Mesendoderm (in vitro differentiated cells): ENCODE data around the gene PLEKHM1.
"Not testable (repeated sequence)": the region's sequence is repeated elsewhere in the genome, so short reads cannot be mapped to it uniquely, and the experiment has no call there.

Source experiments
- DNase-seq: peaks from one replicate; pipeline ENCODE4 v3.0.0; 2013
- H2AK5ac ChIP-seq: 2 replicates; pipeline ENCODE4 v1.6.1; 2013; ENCODE audit warnings: low read length, inconsistent platforms
- H2BK120ac ChIP-seq: 2 replicates; pipeline ENCODE4 v1.6.1; 2013; ENCODE audit warnings: low read depth, mild to moderate bottlenecking, low read length, moderate library complexity, mixed read lengths
- H2BK15ac ChIP-seq: replicated peaks from 2 replicates; pipeline ENCODE4 v1.6.1; 2013; ENCODE audit warnings: low read depth, mild to moderate bottlenecking, moderate library complexity
- H2BK5ac ChIP-seq: 2 replicates; pipeline ENCODE4 v1.6.1; 2013; ENCODE audit warnings: low read length, inconsistent platforms
- H3K18ac ChIP-seq: 2 replicates; pipeline ENCODE4 v1.6.1; 2013; ENCODE audit warnings: mild to moderate bottlenecking, low read length, mixed read lengths
- H3K23ac ChIP-seq: one replicate; pipeline ENCODE4 v1.6.1; 2013; ENCODE audit warnings: low read length
- H3K27ac ChIP-seq: 2 replicates; pipeline ENCODE4 v1.5.1; 2013; ENCODE audit warnings: low read depth, mild to moderate bottlenecking, inconsistent platforms, low read length, moderate library complexity
- H3K27me3 ChIP-seq: 2 replicates; pipeline ENCODE4 v1.6.1; 2013; ENCODE audit warnings: low read length, control low read depth, mild to moderate bottlenecking, inconsistent platforms; ENCODE audit not compliant: insufficient read depth, poor library complexity
- H3K36me3 ChIP-seq: 2 replicates; pipeline ENCODE4 v1.6.1; 2013; ENCODE audit warnings: low read length, inconsistent platforms; ENCODE audit not compliant: control insufficient read depth, insufficient read depth
- H3K4ac ChIP-seq: one replicate; pipeline ENCODE4 v1.6.1; 2013; ENCODE audit warnings: low read depth, mild to moderate bottlenecking, low read length, moderate library complexity
- H3K4me1 ChIP-seq: 2 replicates; pipeline ENCODE4 v1.6.1; 2013; ENCODE audit warnings: low read depth, low read length, inconsistent platforms; ENCODE audit not compliant: control insufficient read depth
- H3K4me2 ChIP-seq: 2 replicates; pipeline ENCODE4 v1.6.1; 2013; ENCODE audit warnings: low read length
- H3K4me3 ChIP-seq: 2 replicates; pipeline ENCODE4 v1.5.1; 2013; ENCODE audit warnings: mild to moderate bottlenecking, low read length
- H3K56ac ChIP-seq: one replicate; pipeline ENCODE4 v1.6.1; 2013; ENCODE audit warnings: low read length
- H3K79me1 ChIP-seq: 2 replicates; pipeline ENCODE4 v1.6.1; 2013; ENCODE audit warnings: low read length, inconsistent platforms
- H3K79me2 ChIP-seq: 2 replicates; pipeline ENCODE4 v1.6.1; 2013; ENCODE audit warnings: mild to moderate bottlenecking, low read length; ENCODE audit not compliant: control insufficient read depth, insufficient read depth
- H3K9ac ChIP-seq: 2 replicates; pipeline ENCODE4 v1.6.1; 2013; ENCODE audit warnings: low read length, inconsistent platforms
- H4K5ac ChIP-seq: one replicate; pipeline ENCODE4 v1.6.1; 2013; ENCODE audit warnings: low read length
- H4K8ac ChIP-seq: one replicate; pipeline ENCODE4 v1.6.1; 2013; ENCODE audit warnings: low read depth, mild to moderate bottlenecking, control low read depth, low read length, moderate library complexity
- WGBS: extraction: QIAGEN DNeasy Blood & Tissue Kit; methylation state at CpG from one replicate; pipeline ENCODE4 v1.1.7; 2013; ENCODE audit warnings: low lambda C conversion rate, missing lambda C conversion rate; ENCODE audit not compliant: insufficient coverage; ENCODE audit errors: extremely low coverage; 5-methylcytosine and 5-hydroxymethylcytosine counted together

PLEKHM1 gene

GRCh38 chr17:45451131-45451530 is 39.4 kb downstream of the PLEKHM1 start:
- H3K56ac ChIP-seq, result no peak overlapping the region
- no peaks in the 10 kb centered on the region for H3K4me1 ChIP-seq
- H3K79me2 ChIP-seq, result no peaks in the 10 kb centered on the region
- H3K4ac ChIP-seq, result no peak overlapping the region
- H2BK5ac ChIP-seq, result no peak overlapping the region
- no peak overlapping the region for H3K18ac ChIP-seq
- no peak overlapping the region for H2BK120ac ChIP-seq
- H2BK15ac ChIP-seq, result no peak overlapping the region
- no peaks in the 10 kb centered on the region for H3K79me1 ChIP-seq
- no peaks in the 10 kb centered on the region for H3K27me3 ChIP-seq
- DNase-seq, result no peak
- H4K8ac ChIP-seq, result no peak overlapping the region
- no peak overlapping the region for H3K23ac ChIP-seq
- no peak overlapping the region for H3K4me3 ChIP-seq
- H2AK5ac ChIP-seq, result no peak overlapping the region
- H3K36me3 ChIP-seq, result no peaks in the 10 kb centered on the region
- no peak overlapping the region for H3K4me2 ChIP-seq
- no peak overlapping the region for H4K5ac ChIP-seq
- H3K27ac ChIP-seq, result no peak overlapping the region
- WGBS, result no CpG with 5 or more reads among the region's 8 CpGs
- H3K9ac ChIP-seq, result no peak overlapping the region

DNA sequence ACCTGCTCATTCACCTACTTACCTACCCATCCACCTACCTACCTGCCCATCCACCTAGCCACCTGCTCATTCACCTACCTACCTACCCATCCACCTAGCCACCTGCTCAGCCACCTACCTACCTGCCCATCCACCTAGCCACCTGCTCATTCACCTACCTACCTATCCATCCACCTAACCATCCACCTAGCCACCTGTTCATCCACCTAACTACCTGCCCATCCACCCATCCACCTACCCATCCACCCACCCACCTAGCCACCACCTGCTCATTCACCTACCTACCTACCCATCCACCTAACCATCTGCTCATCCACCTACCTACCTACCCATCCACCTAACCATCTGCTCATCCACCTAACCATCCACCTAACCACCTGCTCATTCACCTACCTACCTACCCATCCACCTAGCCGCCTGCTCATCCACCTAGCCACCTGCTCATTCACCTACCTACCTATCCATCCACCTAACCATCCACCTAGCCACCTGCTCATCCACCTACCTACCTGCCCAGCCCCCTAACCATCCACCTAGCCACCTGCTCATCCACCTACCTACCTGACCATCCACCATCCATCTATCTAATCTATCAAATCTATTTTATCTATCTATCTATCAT is 40.7 kb downstream of the PLEKHM1 start:
- not testable (repeated sequence) for H3K79me2 ChIP-seq, H3K79me1 ChIP-seq, H3K4me3 ChIP-seq, H4K5ac ChIP-seq, H3K4me2 ChIP-seq, H2BK120ac ChIP-seq, H3K23ac ChIP-seq, H3K27ac ChIP-seq, H2AK5ac ChIP-seq, H3K4me1 ChIP-seq, H3K56ac ChIP-seq, H2BK5ac ChIP-seq, H2BK15ac ChIP-seq, H3K36me3 ChIP-seq, H4K8ac ChIP-seq, H3K27me3 ChIP-seq, H3K9ac ChIP-seq, DNase-seq, H3K18ac ChIP-seq, H3K4ac ChIP-seq
- no CpG with 5 or more reads among the region's 1 CpG for WGBS

- WGBS, result no CpG with 5 or more reads among the region's 1 CpG
Measured at GRCh38 chr17:45449260-45449659, 41.3 kb downstream of the PLEKHM1 start.

DNA sequence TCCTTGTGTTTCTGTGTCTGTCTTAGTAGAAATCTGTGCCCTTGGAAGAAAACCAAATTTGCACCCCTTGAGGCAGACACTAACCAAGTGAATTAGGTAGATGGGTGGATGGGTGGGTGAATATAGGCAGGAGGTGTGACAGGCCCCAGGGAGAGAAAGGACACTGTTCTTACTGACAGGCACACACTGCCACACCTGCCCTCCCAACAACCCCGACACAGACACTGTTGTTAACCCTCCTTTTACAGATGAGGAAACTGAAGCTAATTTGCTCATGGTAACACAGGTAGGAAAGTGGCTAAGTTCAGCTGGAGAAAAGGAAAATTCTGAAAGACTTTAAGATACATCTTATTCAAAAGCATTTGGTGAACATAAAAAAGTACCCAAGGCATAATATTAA is 42.0 kb downstream of the PLEKHM1 start:
- H3K56ac ChIP-seq, H3K36me3 ChIP-seq, H4K8ac ChIP-seq, H3K9ac ChIP-seq, H3K4me3 ChIP-seq, H3K4me1 ChIP-seq, H3K79me1 ChIP-seq, H3K27me3 ChIP-seq, H3K4ac ChIP-seq, H3K27ac ChIP-seq, H2AK5ac ChIP-seq, H2BK15ac ChIP-seq, H3K23ac ChIP-seq, H3K18ac ChIP-seq, H3K79me2 ChIP-seq, DNase-seq, H2BK120ac ChIP-seq, H3K4me2 ChIP-seq, H4K5ac ChIP-seq, H2BK5ac ChIP-seq: not testable (repeated sequence)
- no CpG with 5 or more reads among the region's 1 CpG for WGBS

More at GRCh38 chr17:45449260-45449659, 41.3 kb downstream of the PLEKHM1 start:
- H3K4me1 ChIP-seq, H3K27me3 ChIP-seq, H2BK5ac ChIP-seq, H3K79me1 ChIP-seq, H3K4me3 ChIP-seq, H2BK120ac ChIP-seq, H2AK5ac ChIP-seq, H2BK15ac ChIP-seq, DNase-seq, H3K36me3 ChIP-seq, H3K56ac ChIP-seq, H3K27ac ChIP-seq, H3K4ac ChIP-seq, H4K8ac ChIP-seq, H4K5ac ChIP-seq, H3K9ac ChIP-seq, H3K23ac ChIP-seq, H3K18ac ChIP-seq, H3K79me2 ChIP-seq, H3K4me2 ChIP-seq: not testable (repeated sequence)

GRCh38 chr17:45448066-45448465 is 42.5 kb downstream of the PLEKHM1 start:
- WGBS, result no CpG with 5 or more reads among the region's 7 CpGs
- not testable (repeated sequence) for H2BK15ac ChIP-seq, DNase-seq, H2BK5ac ChIP-seq, H3K4me1 ChIP-seq, H3K79me2 ChIP-seq, H3K9ac ChIP-seq, H3K27ac ChIP-seq, H3K4me2 ChIP-seq, H4K5ac ChIP-seq, H3K36me3 ChIP-seq, H3K4me3 ChIP-seq, H2BK120ac ChIP-seq, H3K79me1 ChIP-seq, H3K23ac ChIP-seq, H4K8ac ChIP-seq, H3K56ac ChIP-seq, H3K18ac ChIP-seq, H2AK5ac ChIP-seq, H3K27me3 ChIP-seq, H3K4ac ChIP-seq

DNA sequence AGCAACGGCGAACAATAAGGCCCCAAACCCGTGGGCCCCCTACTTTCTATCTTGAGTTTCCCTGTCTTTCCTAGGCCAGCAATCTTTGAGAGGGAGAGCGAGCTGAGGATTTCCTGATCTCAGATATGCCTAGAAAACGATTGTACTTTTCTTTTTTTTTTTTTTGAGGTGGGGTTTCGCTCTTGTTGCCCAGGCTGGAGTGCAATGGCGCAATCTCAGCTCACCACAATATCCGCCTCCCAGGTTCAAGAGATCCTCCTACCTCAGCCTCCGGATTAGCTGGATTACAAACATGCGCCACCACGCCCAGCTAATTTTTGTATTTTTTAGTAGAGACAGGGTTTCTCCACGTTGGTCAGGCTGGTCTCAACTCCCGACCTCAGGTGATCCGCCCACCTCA is 42.9 kb downstream of the PLEKHM1 start:
- H2AK5ac ChIP-seq, H2BK5ac ChIP-seq, H3K79me1 ChIP-seq, H3K18ac ChIP-seq, H3K4ac ChIP-seq, H3K4me2 ChIP-seq, H3K27me3 ChIP-seq, H2BK120ac ChIP-seq, H3K56ac ChIP-seq, H3K4me3 ChIP-seq, H3K9ac ChIP-seq, H4K5ac ChIP-seq, H3K36me3 ChIP-seq, H3K79me2 ChIP-seq, H2BK15ac ChIP-seq, H3K4me1 ChIP-seq, DNase-seq, H4K8ac ChIP-seq, H3K27ac ChIP-seq, H3K23ac ChIP-seq: not testable (repeated sequence)
- WGBS, result no CpG with 5 or more reads among the region's 14 CpGs
